ENCODE data around the gene ADAMTS17.

DNA sequence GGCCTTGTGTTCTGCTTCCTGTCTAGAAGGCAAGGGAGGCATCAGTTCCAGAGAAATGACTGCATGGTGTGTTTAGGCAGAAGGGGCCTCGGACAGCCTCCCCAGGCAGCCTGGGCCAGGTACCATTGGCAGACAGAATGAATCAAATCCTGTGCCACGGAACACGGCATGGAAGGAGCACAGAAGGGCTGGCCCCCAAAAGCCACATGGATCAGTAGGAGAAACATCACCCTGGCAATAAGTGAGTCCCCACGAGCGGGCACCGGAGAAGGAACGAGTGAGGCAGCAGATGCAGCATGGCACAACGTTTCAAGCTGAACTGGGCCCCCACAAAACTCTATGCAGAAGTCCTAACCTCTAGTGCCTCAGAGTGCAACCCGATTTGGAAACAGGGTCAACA is 223.2 kb downstream of the ADAMTS17 start:
- TF ChIP-seq, protein P1, sequence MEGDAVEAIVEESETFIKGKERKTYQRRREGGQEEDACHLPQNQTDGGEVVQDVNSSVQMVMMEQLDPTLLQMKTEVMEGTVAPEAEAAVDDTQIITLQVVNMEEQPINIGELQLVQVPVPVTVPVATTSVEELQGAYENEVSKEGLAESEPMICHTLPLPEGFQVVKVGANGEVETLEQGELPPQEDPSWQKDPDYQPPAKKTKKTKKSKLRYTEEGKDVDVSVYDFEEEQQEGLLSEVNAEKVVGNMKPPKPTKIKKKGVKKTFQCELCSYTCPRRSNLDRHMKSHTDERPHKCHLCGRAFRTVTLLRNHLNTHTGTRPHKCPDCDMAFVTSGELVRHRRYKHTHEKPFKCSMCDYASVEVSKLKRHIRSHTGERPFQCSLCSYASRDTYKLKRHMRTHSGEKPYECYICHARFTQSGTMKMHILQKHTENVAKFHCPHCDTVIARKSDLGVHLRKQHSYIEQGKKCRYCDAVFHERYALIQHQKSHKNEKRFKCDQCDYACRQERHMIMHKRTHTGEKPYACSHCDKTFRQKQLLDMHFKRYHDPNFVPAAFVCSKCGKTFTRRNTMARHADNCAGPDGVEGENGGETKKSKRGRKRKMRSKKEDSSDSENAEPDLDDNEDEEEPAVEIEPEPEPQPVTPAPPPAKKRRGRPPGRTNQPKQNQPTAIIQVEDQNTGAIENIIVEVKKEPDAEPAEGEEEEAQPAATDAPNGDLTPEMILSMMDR (IDR thresholded peaks at IDR 0.05; ENCODE audit: borderline replicate concordance, extremely low read depth, low read length, poor library complexity, severe bottlenecking), result no peak
- TF ChIP-seq EZH2 (IDR thresholded peaks at IDR 0.05; ENCODE audit: borderline replicate concordance, low read depth, low read length, severe bottlenecking), result no peak
